Fibroblast of lung (primary cell): ENCODE results near the gene ING2. TPM values are rescaled to one million over a fixed set of nuclear protein-coding genes. Genes with fewer than 3 reads are reported as not detected.

Experiments used
- DNase-seq, 2 donors: peaks; one replicate each; pipeline versions ENCODE4 v3.0.0 to v3.0.0-alpha.2; 2010; ENCODE audit warnings: low read depth in 2 of 2
- H2AFZ ChIP-seq: 2 replicates; pipeline ENCODE4 v1.5.1; 2012; ENCODE audit warnings: low read length, control low read depth, inconsistent platforms
- H3K27ac ChIP-seq: 2 replicates; pipeline ENCODE4 v1.5.1; 2011; ENCODE audit warnings: low read length, control low read depth; ENCODE audit not compliant: insufficient read depth
- H3K27me3 ChIP-seq: 2 replicates; pipeline ENCODE4 v1.5.1; 2011; ENCODE audit warnings: mild to moderate bottlenecking, low read length; ENCODE audit not compliant: control insufficient read depth, insufficient read depth
- H3K36me3 ChIP-seq: 2 replicates; pipeline ENCODE4 v1.5.1; 2011; ENCODE audit warnings: low read length; ENCODE audit not compliant: control insufficient read depth, insufficient read depth
- H3K4me1 ChIP-seq: 2 replicates; pipeline ENCODE4 v1.5.1; 2011; ENCODE audit warnings: low read length; ENCODE audit not compliant: control insufficient read depth, insufficient read depth; ENCODE audit errors: extremely low read depth
- H3K4me2 ChIP-seq: 2 replicates; pipeline ENCODE4 v1.5.1; 2011; ENCODE audit warnings: low read length, control low read depth; ENCODE audit not compliant: insufficient read depth; ENCODE audit errors: extremely low read depth
- H3K4me3 ChIP-seq, 4 experiments: fragments of 200-600 bp in 1 of 4; sonication (generic) in 1 of 4; replicated peaks in 1 of 4; 2 replicates each; pipeline ENCODE4 v1.5.1; 2011 to 2016; ENCODE audit warnings: low read length in 4 of 4, low read depth in 3 of 4, mild to moderate bottlenecking in 3 of 4, control low read depth in 2 of 4, inconsistent platforms in 1 of 4, mixed read lengths in 1 of 4; ENCODE audit not compliant: insufficient read depth in 1 of 4; ENCODE audit errors: control extremely low read depth in 1 of 4
- H3K79me2 ChIP-seq: 2 replicates; pipeline ENCODE4 v1.5.1; 2012; ENCODE audit warnings: mild to moderate bottlenecking, low read length, inconsistent platforms; ENCODE audit not compliant: control insufficient read depth, insufficient read depth
- H3K9ac ChIP-seq: 2 replicates; pipeline ENCODE4 v1.5.1; 2011; ENCODE audit warnings: mild to moderate bottlenecking, low read length, control low read depth; ENCODE audit not compliant: insufficient read depth
- H3K9me3 ChIP-seq: 2 replicates; pipeline ENCODE4 v1.5.1; 2012; ENCODE audit warnings: low read depth, low read length; ENCODE audit not compliant: control insufficient read depth, insufficient read depth
- H4K20me1 ChIP-seq: 2 replicates; pipeline ENCODE4 v1.5.1; 2011; ENCODE audit warnings: low read length; ENCODE audit not compliant: control insufficient read depth, insufficient read depth; ENCODE audit errors: extremely low read depth
- CTCF ChIP-seq, 2 donors: IDR thresholded peaks in 1 of 2; conservative IDR thresholded peaks in 1 of 2; 1 replicate in 1 of 2; 2 replicates in 1 of 2; pipeline ENCODE4 v1.5.1; 2011 to 2012; ENCODE audit warnings: low read length in 2 of 2, control low read depth in 1 of 2, inconsistent platforms in 1 of 2, low read depth in 1 of 2, mild to moderate bottlenecking in 1 of 2
- EZH2 ChIP-seq: IDR thresholded peaks from 2 replicates; pipeline ENCODE4 v1.5.1; 2012; ENCODE audit warnings: low read length, control low read depth, mild to moderate bottlenecking; ENCODE audit errors: missing control alignments
- polyA plus RNA-seq, 2 donors: library from polyadenylated mRNA; depleted of rRNA in 1 of 2; stranded (reverse) in 1 of 2; unstranded in 1 of 2; fragments of >200 nt; gene quantifications; 2 replicates each; pipeline ENCODE4 v1.2.1, GENCODE V29; 2011 to 2012; ENCODE audit warnings: missing spikeins in 1 of 2
- total RNA-seq: library from RNA; depleted of rRNA; stranded (reverse); fragments of >200 nt; gene quantifications from 2 replicates; pipeline ENCODE4 v1.2.1, GENCODE V29; 2014

Gene ING2
- total and polyA plus RNA-seq, 2 donors (not counting 1 experiment from before 2014, with no cell fraction given): 7.9 to 12.1 TPM

- Histone ChIP-seq H3K9me3 (no peaks in the 10 kb centered on the region), H3K36me3 (no peaks in the 10 kb centered on the region), H3K27me3 (no peaks in the 10 kb centered on the region), H3K4me1 (no peaks in the 10 kb centered on the region), H3K4me3 (no peak overlapping the region), H3K27ac (no peak overlapping the region), H3K9ac (no peak overlapping the region), H2AFZ (no peak overlapping the region), H3K4me2 (no peak overlapping the region), H3K79me2 (no peaks in the 10 kb centered on the region), H4K20me1 (no peaks in the 10 kb centered on the region)
- no peak for DNase-seq
- TF ChIP-seq CTCF (conservative IDR thresholded peaks at IDR 0.05 in 1 of 2, IDR thresholded peaks at IDR 0.05 in 1 of 2; ENCODE audit: low read depth in 1 of 2, low read length in 2 of 2): no peak
- no peak for TF ChIP-seq EZH2
These were observed 52.1 kb downstream of the ING2 start for GRCh38 chr4:183556947-183557346.

GRCh38 chr4:183557611-183558010 lies 52.8 kb downstream of the ING2 start:
- TF ChIP-seq CTCF (conservative IDR thresholded peaks at IDR 0.05 in 1 of 2, IDR thresholded peaks at IDR 0.05 in 1 of 2; ENCODE audit: low read depth in 1 of 2, low read length in 2 of 2) (no peak), EZH2 (no peak)
- DNase-seq: no peak
- no peak overlapping the region for H2AFZ ChIP-seq
- no peaks in the 10 kb centered on the region for H3K79me2 ChIP-seq
- no peaks in the 10 kb centered on the region for H4K20me1 ChIP-seq
- H3K36me3 ChIP-seq: no peaks in the 10 kb centered on the region
- no peaks in the 10 kb centered on the region for H3K9me3 ChIP-seq
- no peak overlapping the region for H3K4me2 ChIP-seq
- H3K4me1 ChIP-seq: no peaks in the 10 kb centered on the region
- H3K4me3 ChIP-seq: no peak overlapping the region
- H3K27me3 ChIP-seq: no peaks in the 10 kb centered on the region
- H3K27ac ChIP-seq: no peak overlapping the region
- H3K9ac ChIP-seq: no peak overlapping the region

- no peaks in the 10 kb centered on the region for H4K20me1 ChIP-seq
- H3K4me3 ChIP-seq: no peak overlapping the region
- H2AFZ ChIP-seq: no peak overlapping the region
- no peaks in the 10 kb centered on the region for H3K4me1 ChIP-seq
- TF ChIP-seq CTCF (conservative IDR thresholded peaks at IDR 0.05 in 1 of 2, IDR thresholded peaks at IDR 0.05 in 1 of 2; ENCODE audit: low read depth in 1 of 2, low read length in 2 of 2) (no peak), EZH2 (no peak)
- no peak for DNase-seq
- H3K79me2 ChIP-seq: no peaks in the 10 kb centered on the region
- no peak overlapping the region for H3K4me2 ChIP-seq
- H3K27me3 ChIP-seq: no peaks in the 10 kb centered on the region
- no peak overlapping the region for H3K27ac ChIP-seq
- no peaks in the 10 kb centered on the region for H3K9me3 ChIP-seq
- no peak overlapping the region for H3K9ac ChIP-seq
- H3K36me3 ChIP-seq: no peaks in the 10 kb centered on the region
These were observed 54.0 kb downstream of the ING2 start for GRCh38 chr4:183558873-183559272.
